Endothelial cell of umbilical vein (primary cell): ENCODE results near the gene LINC01488. TPM values are rescaled to one million over a fixed set of nuclear protein-coding genes. Genes with fewer than 3 reads are reported as not detected.

ENCODE experiments used
- BruUV-seq: library from RNA; stranded (reverse); fragments of 400-500 nt; replicated peaks from 2 replicates; lab custom pipeline; 2021; lab: Mats Ljungman, UMichigan
- CTCF ChIA-PET: fragments of 300-600, 350-600 bp; sonication (Branson Sonifier 250); formaldehyde crosslinking; loops from one replicate; lab custom pipeline; 2021; ENCODE audit warnings: antibody characterized with exemption, inconsistent platforms; lab: Charles Lee
- POLR2A ChIA-PET: fragments of 300-600, 350-600 bp; sonication (Branson Sonifier 250); formaldehyde crosslinking; loops from one replicate; lab custom pipeline; 2021; ENCODE audit warnings: antibody characterized with exemption, inconsistent platforms; lab: Charles Lee
- DNase-seq: peaks from one replicate; pipeline ENCODE4 v3.0.0-alpha.2; 2011; ENCODE audit warnings: low read depth, low spot score
- FAIRE-seq: peaks from 2 replicates; lab custom pipeline; 2011; peaks lifted over from hg19 to GRCh38; lab: Jason Lieb, UNC
- H2AFZ ChIP-seq: 2 replicates; pipeline ENCODE4 v1.6.0; 2012; ENCODE audit warnings: low read depth, low read length, control low read depth, inconsistent platforms
- H3K27ac ChIP-seq: 2 replicates; pipeline ENCODE4 v1.5.1; 2011; ENCODE audit warnings: low read depth, mild to moderate bottlenecking, control low read depth, low read length, moderate library complexity; ENCODE audit not compliant: insufficient read depth
- H3K27me3 ChIP-seq, 2 experiments: 2 replicates each; pipeline versions ENCODE4 v1.6.0 to v1.6.1; 2011; ENCODE audit warnings: low read length in 2 of 2, mixed read lengths in 1 of 2; ENCODE audit not compliant: control insufficient read depth in 2 of 2, insufficient read depth in 2 of 2
- H3K36me3 ChIP-seq, 2 experiments: 2 replicates in 1 of 2; 3 replicates in 1 of 2; pipeline ENCODE4 v1.5.1; 2011; ENCODE audit warnings: low read length in 2 of 2, mild to moderate bottlenecking in 1 of 2, moderate library complexity in 1 of 2; ENCODE audit not compliant: control insufficient read depth in 2 of 2, insufficient read depth in 2 of 2; ENCODE audit errors: extremely low read depth in 1 of 2
- H3K4me1 ChIP-seq: 3 replicates; pipeline ENCODE4 v1.5.1; 2011; ENCODE audit warnings: mild to moderate bottlenecking, low read length; ENCODE audit not compliant: control insufficient read depth, insufficient read depth; ENCODE audit errors: extremely low read depth
- H3K4me2 ChIP-seq: 2 replicates; pipeline ENCODE4 v1.6.1; 2011; ENCODE audit warnings: low read length, control low read depth, mixed read lengths; ENCODE audit not compliant: insufficient read depth
- H3K4me3 ChIP-seq, 3 experiments: fragments of 200-600 bp in 1 of 3; sonication (generic), shearing (Covaris generic) in 1 of 3; replicated peaks in 1 of 3; 2 replicates each; pipeline ENCODE4 v1.5.1; 2011 to 2016; ENCODE audit warnings: control low read depth in 3 of 3, low read length in 3 of 3, mild to moderate bottlenecking in 2 of 3, inconsistent platforms in 1 of 3, low read depth in 1 of 3, moderate library complexity in 1 of 3; ENCODE audit not compliant: insufficient read depth in 1 of 3
- H3K79me2 ChIP-seq: 2 replicates; pipeline ENCODE4 v1.6.0; 2012; ENCODE audit warnings: low read length, inconsistent platforms; ENCODE audit not compliant: control insufficient read depth, insufficient read depth
- H3K9ac ChIP-seq: replicated peaks from 2 replicates; pipeline ENCODE3; 2011; ENCODE audit warnings: low read length, control low read depth; ENCODE audit not compliant: insufficient read depth; ENCODE audit errors: extremely low read depth
- H3K9me1 ChIP-seq: replicated peaks from 3 replicates; pipeline ENCODE4 v1.6.0; 2011; ENCODE audit warnings: mild to moderate bottlenecking, low read length; ENCODE audit not compliant: control insufficient read depth, insufficient read depth; ENCODE audit errors: extremely low read depth
- H3K9me3 ChIP-seq: replicated peaks from 2 replicates; pipeline ENCODE4 v1.5.1; 2012; ENCODE audit warnings: low read length, inconsistent platforms; ENCODE audit not compliant: control insufficient read depth, insufficient read depth
- H4K20me1 ChIP-seq: replicated peaks from 2 replicates; pipeline ENCODE3; 2011; ENCODE audit warnings: mild to moderate bottlenecking, low read length; ENCODE audit not compliant: control insufficient read depth, insufficient read depth; ENCODE audit errors: extremely low read depth
- CTCF ChIP-seq, 2 donors: IDR thresholded peaks; 1 replicate in 1 of 2; 2 replicates in 1 of 2; pipeline ENCODE4 v1.5.1; 2011; ENCODE audit warnings: low read length in 2 of 2, mild to moderate bottlenecking in 2 of 2, moderate library complexity in 2 of 2, control low read depth in 1 of 2, inconsistent platforms in 1 of 2, low read depth in 1 of 2; ENCODE audit not compliant: insufficient read depth in 1 of 2; ENCODE audit errors: extremely low read depth in 1 of 2
- EZH2 ChIP-seq: IDR thresholded peaks from 2 replicates; pipeline ENCODE4 v1.6.1; 2012; ENCODE audit warnings: borderline replicate concordance, low read depth, mild to moderate bottlenecking, moderate library complexity, low read length, inconsistent platforms; ENCODE audit not compliant: severe bottlenecking
- FOS ChIP-seq: IDR thresholded peaks from 2 replicates; pipeline ENCODE4 v1.6.1; 2011; ENCODE audit warnings: mild to moderate bottlenecking, low read length, moderate library complexity, borderline replicate concordance; ENCODE audit not compliant: insufficient read depth
- GATA2 ChIP-seq: IDR thresholded peaks from 2 replicates; pipeline ENCODE4 v1.7.0; 2011; ENCODE audit warnings: low read depth, mild to moderate bottlenecking, moderate library complexity, mixed read lengths, low read length; ENCODE audit not compliant: insufficient read length, insufficient read depth
- JUN ChIP-seq: IDR thresholded peaks from 2 replicates; pipeline ENCODE4 v1.6.1; 2011; ENCODE audit warnings: borderline replicate concordance, low read depth; ENCODE audit not compliant: insufficient read length, insufficient read depth
- MAX ChIP-seq: IDR thresholded peaks from 2 replicates; pipeline ENCODE4 v1.6.1; 2011; ENCODE audit not compliant: insufficient read depth, insufficient read length
- MYC ChIP-seq: IDR thresholded peaks from one replicate; pipeline ENCODE4 v1.6.1; 2011; ENCODE audit warnings: mild to moderate bottlenecking, low read depth, low read length
- POLR2A ChIP-seq: IDR thresholded peaks from 2 replicates; pipeline ENCODE4 v1.6.1; 2012; ENCODE audit warnings: low read depth, mild to moderate bottlenecking, control low read depth, low read length
- POLR2AphosphoS5 ChIP-seq: IDR thresholded peaks from 2 replicates; pipeline ENCODE4 v1.6.1; 2012; ENCODE audit warnings: low read depth, mild to moderate bottlenecking, control low read depth, low read length, moderate library complexity; ENCODE audit not compliant: insufficient read depth
- dilution Hi-C: fragments of 300-500 bp; cut with MboI; formaldehyde crosslinking; loops from one replicate; pipeline ENCODE4 v1.15.0; 2019; ENCODE audit warnings: low sequenced_read_pairs; ENCODE audit not compliant: extremely low pct_ligation_motif_present
- intact Hi-C: fragments of 100-400 bp; cut with micrococcal nuclease; formaldehyde crosslinking; loops from one replicate; pipeline ENCODE4 v1.10.0; 2022
- polyA plus RNA-seq, 4 experiments: library from polyadenylated mRNA; depleted of rRNA in 3 of 4; stranded (reverse) in 3 of 4; unstranded in 1 of 4; fragments of >200 nt; gene quantifications; 2 replicates each; pipeline versions ENCODE4 v1.2.1 to v1.2.3, GENCODE V29; 2011 to 2012; ENCODE audit warnings: missing spikeins in 1 of 4
- total RNA-seq: library from RNA; stranded (reverse); gene quantifications from 2 replicates; pipeline ENCODE4 v1.2.3, GENCODE V29; 2021

The LINC01488 gene
- total and polyA plus RNA-seq, 2 donors (not counting 3 experiments of a cell fraction or from before 2014, with no cell fraction given), result not detected

- H2AFZ ChIP-seq, result no peak overlapping the region
- intact Hi-C loops, result no loop called here
- POLR2A ChIA-PET, result no interaction called here
Observed at GRCh38 chr11:69499918-69500284, 18.4 kb downstream of the LINC01488 start.

More at GRCh38 chr11:69499918-69500284, 18.4 kb downstream of the LINC01488 start:
- H3K4me3 ChIP-seq, result no peak overlapping the region
- dilution Hi-C loops, result no loop called here
- CTCF ChIA-PET, result interaction anchor here (0.8 to 1.7 kb wide), 5 partner anchors 56 to 369 kb away, joined by 3 to 5 read pairs (median 3); no protein-coding TSS in a partner anchor
- FAIRE-seq, result no peak
- H3K9ac ChIP-seq, result no peak overlapping the region
- H3K79me2 ChIP-seq, result no peaks in the 10 kb centered on the region
- DNase-seq, result no peak
- H3K27ac ChIP-seq, result no peak overlapping the region
- no peaks in the 10 kb centered on the region for H3K9me3 ChIP-seq
- no peaks in the 10 kb centered on the region for H4K20me1 ChIP-seq
- BruUV-seq, result no TSS peak
- no peaks in the 10 kb centered on the region for H3K36me3 ChIP-seq
- peaks cover 17% of the 10 kb centered on the region for H3K4me1 ChIP-seq
- TF ChIP-seq GATA2 (no peak), POLR2A (no peak), EZH2 (no peak), MYC (no peak), POLR2AphosphoS5 (no peak), JUN (no peak), MAX (no peak), CTCF (IDR thresholded peaks at IDR 0.05; ENCODE audit: extremely low read depth in 1 of 2, insufficient read depth in 1 of 2, low read depth in 1 of 2, low read length in 2 of 2) (no peak), FOS (no peak)
- no peak overlapping the region for H3K4me2 ChIP-seq
- no peaks in the 10 kb centered on the region for H3K27me3 ChIP-seq
- no peaks in the 10 kb centered on the region for H3K9me1 ChIP-seq
